Testis (tissue), 2 donors: ENCODE measurements around the gene ZNRF3.

Experiments used
- CTCF ChIP-seq, 3 experiments: fragments of 450-650 bp in 2 of 3; fragments of 200-600 bp in 1 of 3; sonication (generic) in 1 of 3; IDR thresholded peaks; one replicate each; pipeline ENCODE4 v1.5.1; 2016 to 2019; ENCODE audit warnings: antibody characterized with exemption in 3 of 3, mild to moderate bottlenecking in 2 of 3, moderate library complexity in 1 of 3
- POLR2A ChIP-seq: fragments of 450-650 bp; IDR thresholded peaks from one replicate; pipeline ENCODE4 v1.6.1; 2017; ENCODE audit warnings: antibody characterized with exemption, mild to moderate bottlenecking, moderate library complexity

GRCh38 chr22:28952857-28953256, 69.5 kb downstream of the ZNRF3 start:
- TF ChIP-seq CTCF (IDR thresholded peaks at IDR 0.05): no peak
- no peak for TF ChIP-seq POLR2A
